Glutamatergic neuron (in vitro differentiated cells): Measurements from ENCODE around the gene KLF2. TPM values are rescaled to one million over a fixed set of nuclear protein-coding genes. Genes with fewer than 3 reads are reported as not detected.
A peak's percentile ranks its signal among the peaks of the same experiment; 100 is the strongest.

Experiments used
- DNase-seq: peaks from one replicate; pipeline ENCODE4 v3.0.0; 2022
- H3K27ac Mint-ChIP-seq: one replicate; pipeline ENCODE4 v1.8.0; 2020; ENCODE audit warnings: mild to moderate bottlenecking, mixed read lengths, inconsistent platforms; ENCODE audit not compliant: unreplicated experiment
- H3K27me3 Mint-ChIP-seq: one replicate; pipeline ENCODE4 v1.8.0; 2020; ENCODE audit warnings: mild to moderate bottlenecking, moderate library complexity, mixed read lengths, inconsistent platforms; ENCODE audit not compliant: unreplicated experiment
- H3K36me3 Mint-ChIP-seq: one replicate; pipeline ENCODE4 v1.8.0; 2020; ENCODE audit warnings: mild to moderate bottlenecking, mixed read lengths, inconsistent platforms; ENCODE audit not compliant: unreplicated experiment
- H3K4me1 Mint-ChIP-seq: one replicate; pipeline ENCODE4 v1.8.0; 2020; ENCODE audit warnings: mild to moderate bottlenecking, low read depth, mixed read lengths, inconsistent platforms; ENCODE audit not compliant: unreplicated experiment
- H3K4me3 Mint-ChIP-seq: one replicate; pipeline ENCODE4 v1.8.0; 2020; ENCODE audit warnings: mild to moderate bottlenecking, mixed read lengths, inconsistent platforms; ENCODE audit not compliant: unreplicated experiment
- H3K9me3 Mint-ChIP-seq: one replicate; pipeline ENCODE4 v1.8.0; 2020; ENCODE audit warnings: mild to moderate bottlenecking, moderate library complexity, mixed read lengths, inconsistent platforms; ENCODE audit not compliant: unreplicated experiment
- CTCF ChIP-seq: fragments of 200-600 bp; sonication (generic); IDR thresholded peaks from one replicate; pipeline ENCODE4 v1.5.0; 2021; ENCODE audit not compliant: partially characterized antibody, unreplicated experiment
- total RNA-seq: library from RNA; stranded (reverse); fragmentation: NEBNext Ultra II Directional; extraction: Animal tissue kit (Norgen Biotek cat#: 25700); gene quantifications from one replicate; pipeline ENCODE4 v1.2.1, GENCODE V29; 2021; ENCODE audit not compliant: unreplicated experiment

The KLF2 gene
- total RNA-seq, 1 donor from 2014 or later = not detected

- no peaks in the 10 kb centered on the region for H3K9me3 Mint-ChIP-seq
- peaks cover 2% of the 10 kb centered on the region for H3K36me3 Mint-ChIP-seq
- no peak overlapping the region for H3K4me3 Mint-ChIP-seq
- peaks cover 10% of the 10 kb centered on the region for H3K27me3 Mint-ChIP-seq
- H3K27ac Mint-ChIP-seq = no peak overlapping the region
- TF ChIP-seq CTCF = no peak
- DNase-seq = no peak
- H3K4me1 Mint-ChIP-seq = peaks cover 17% of the 10 kb centered on the region
Observed at GRCh38 chr19:16369664-16370576, 45.3 kb downstream of the KLF2 start.

DNA sequence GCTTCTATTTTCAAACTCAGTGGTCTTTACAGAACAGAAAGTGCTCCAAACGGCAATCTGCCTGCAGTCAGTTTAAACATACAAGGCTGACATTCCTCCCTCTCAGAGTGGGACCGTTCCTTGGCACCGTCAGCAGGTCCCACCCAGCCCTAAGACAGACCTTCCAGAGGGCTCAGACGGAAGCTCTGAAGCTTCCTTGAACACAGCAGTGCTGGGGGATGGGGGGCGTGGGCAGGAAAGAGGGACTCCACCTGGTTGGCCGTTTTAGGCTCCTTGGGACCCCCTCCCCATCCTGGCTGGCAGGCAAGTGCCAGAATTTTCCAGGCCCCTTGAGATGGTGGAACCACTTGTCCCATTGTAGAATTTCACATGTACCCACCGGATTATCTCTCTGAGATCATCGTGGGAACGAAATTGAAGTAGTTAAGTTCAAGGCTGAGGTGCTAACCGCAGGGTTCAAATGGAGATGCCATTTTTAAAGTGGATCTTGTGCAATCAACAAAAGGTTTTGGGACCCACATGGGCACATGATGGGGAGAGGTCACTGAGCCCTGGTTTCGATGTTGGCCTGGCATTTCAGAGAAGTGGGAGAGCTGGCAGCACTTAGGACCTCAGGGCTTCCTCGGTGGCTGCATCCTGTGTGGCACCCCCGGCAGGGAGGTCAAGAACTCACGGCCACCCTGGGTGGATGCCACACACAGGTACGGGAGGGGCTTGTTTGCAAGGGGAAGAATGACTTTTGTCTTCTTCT, 46.2 kb downstream of the KLF2 start:
- Mint-ChIP-seq H3K4me3 (no peak overlapping the region), H3K27ac (peak overlapping the region; percentile 45), H3K9me3 (peaks cover under 1% of the 10 kb centered on the region), H3K27me3 (peaks cover 11% of the 10 kb centered on the region), H3K4me1 (peaks cover 21% of the 10 kb centered on the region), H3K36me3 (peaks cover 6% of the 10 kb centered on the region)
- no peak for TF ChIP-seq CTCF
- DNase-seq = no peak

GRCh38 chr19:16371540-16371986, 46.9 kb downstream of the KLF2 start:
- H3K4me3 Mint-ChIP-seq = peak overlapping the region; percentile 36
- H3K9me3 Mint-ChIP-seq = peaks cover 3% of the 10 kb centered on the region
- H3K27me3 Mint-ChIP-seq = peaks cover 12% of the 10 kb centered on the region
- peaks cover 6% of the 10 kb centered on the region for H3K36me3 Mint-ChIP-seq
- H3K27ac Mint-ChIP-seq = peak overlapping the region; percentile 34
- peaks cover 20% of the 10 kb centered on the region for H3K4me1 Mint-ChIP-seq
- no peak for DNase-seq
- no peak for TF ChIP-seq CTCF

- no peak for DNase-seq
- Mint-ChIP-seq H3K27me3 (peaks cover 12% of the 10 kb centered on the region), H3K9me3 (peaks cover 3% of the 10 kb centered on the region), H3K36me3 (peaks cover 6% of the 10 kb centered on the region), H3K4me1 (peaks cover 19% of the 10 kb centered on the region), H3K27ac (peak overlapping the region; percentile 34), H3K4me3 (peak overlapping the region; percentile 36)
- no peak for TF ChIP-seq CTCF
Observed at GRCh38 chr19:16372065-16372915, 47.7 kb downstream of the KLF2 start.
